Measurements from ENCODE around the gene ATL3.

DNA sequence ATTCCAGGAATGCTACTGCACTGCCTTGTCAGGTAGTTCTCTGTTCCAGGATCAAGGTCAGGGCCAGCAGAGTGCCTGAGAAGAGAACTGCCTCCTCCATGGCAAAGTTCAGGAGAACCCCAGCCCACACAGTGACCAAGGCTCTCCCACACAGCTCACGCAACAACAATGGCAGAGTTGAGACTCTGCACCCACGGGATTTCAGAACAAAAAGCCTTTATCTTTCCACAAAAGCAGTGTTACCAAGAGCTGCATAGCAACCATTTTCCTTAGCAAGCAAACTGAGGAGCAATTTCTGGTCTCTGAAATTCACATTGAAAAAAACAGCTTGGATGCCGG lies 68.0 kb downstream of the ATL3 start:
- TF ChIP-seq, protein P1, sequence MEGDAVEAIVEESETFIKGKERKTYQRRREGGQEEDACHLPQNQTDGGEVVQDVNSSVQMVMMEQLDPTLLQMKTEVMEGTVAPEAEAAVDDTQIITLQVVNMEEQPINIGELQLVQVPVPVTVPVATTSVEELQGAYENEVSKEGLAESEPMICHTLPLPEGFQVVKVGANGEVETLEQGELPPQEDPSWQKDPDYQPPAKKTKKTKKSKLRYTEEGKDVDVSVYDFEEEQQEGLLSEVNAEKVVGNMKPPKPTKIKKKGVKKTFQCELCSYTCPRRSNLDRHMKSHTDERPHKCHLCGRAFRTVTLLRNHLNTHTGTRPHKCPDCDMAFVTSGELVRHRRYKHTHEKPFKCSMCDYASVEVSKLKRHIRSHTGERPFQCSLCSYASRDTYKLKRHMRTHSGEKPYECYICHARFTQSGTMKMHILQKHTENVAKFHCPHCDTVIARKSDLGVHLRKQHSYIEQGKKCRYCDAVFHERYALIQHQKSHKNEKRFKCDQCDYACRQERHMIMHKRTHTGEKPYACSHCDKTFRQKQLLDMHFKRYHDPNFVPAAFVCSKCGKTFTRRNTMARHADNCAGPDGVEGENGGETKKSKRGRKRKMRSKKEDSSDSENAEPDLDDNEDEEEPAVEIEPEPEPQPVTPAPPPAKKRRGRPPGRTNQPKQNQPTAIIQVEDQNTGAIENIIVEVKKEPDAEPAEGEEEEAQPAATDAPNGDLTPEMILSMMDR (IDR thresholded peaks at IDR 0.05; ENCODE audit: poor library complexity): no peak
- TF ChIP-seq EZH2 (IDR thresholded peaks at IDR 0.05; ENCODE audit: borderline replicate concordance): no peak
- TF ChIP-seq EZH2phosphoT487 (IDR thresholded peaks at IDR 0.05; ENCODE audit: low read depth, severe bottlenecking, unreplicated experiment): no peak

Data from hepatocyte (in vitro differentiated cells).